B cell (primary cell): Measurements from ENCODE around the gene ADRA1B. TPM values are rescaled to one million over a fixed set of nuclear protein-coding genes. Genes with fewer than 3 reads are reported as not detected.

Experiments used
- ATAC-seq: fragments of 200-7000 bp; cut with Tn5 transposase; one replicate; pipeline ENCODE4 v1.10.0; 2021; ENCODE audit warnings: low read depth, mild to moderate bottlenecking, moderate number of reproducible peaks, moderate library complexity
- CTCF ChIA-PET: fragments of 350-600 bp; sonication (Branson Sonifier 250); formaldehyde crosslinking; loops from one replicate; lab custom pipeline; 2021; ENCODE audit warnings: antibody characterized with exemption, inconsistent platforms; lab: Charles Lee
- POLR2A ChIA-PET: fragments of 350-600 bp; sonication (Branson Sonifier 250); formaldehyde crosslinking; loops from one replicate; lab custom pipeline; 2021; ENCODE audit warnings: antibody characterized with exemption; lab: Charles Lee
- DNase-seq: peaks from one replicate; pipeline ENCODE4 v3.0.0; 2013
- H2AFZ ChIP-seq: 2 replicates; pipeline ENCODE4 v1.6.1; 2012; ENCODE audit warnings: mild to moderate bottlenecking, low read depth, low read length; ENCODE audit not compliant: insufficient read depth, poor library complexity, severe bottlenecking
- H3K27ac ChIP-seq, 2 donors: 1 replicate in 1 of 2; 2 replicates in 1 of 2; pipeline ENCODE4 v1.5.1; 2012 to 2013; ENCODE audit warnings: low read length in 2 of 2, mild to moderate bottlenecking in 2 of 2, moderate library complexity in 1 of 2
- H3K27me3 ChIP-seq, 4 experiments: fragments of 200-600 bp in 1 of 4; sonication (generic) in 1 of 4; replicated peaks in 1 of 4; 1 replicate in 2 of 4; 2 replicates in 2 of 4; pipeline versions ENCODE4 v1.6.1 to v1.7.0; 2013 to 2016; ENCODE audit warnings: low read length in 3 of 4, mild to moderate bottlenecking in 2 of 4, mixed read lengths in 1 of 4, moderate library complexity in 1 of 4; ENCODE audit not compliant: insufficient read depth in 4 of 4, control insufficient read depth in 3 of 4; ENCODE audit errors: control extremely low read depth in 1 of 4
- H3K36me3 ChIP-seq, 2 experiments: replicated peaks in 1 of 2; 1 replicate in 1 of 2; 2 replicates in 1 of 2; pipeline versions ENCODE4 v1.6.1 to v1.7.1; 2013; ENCODE audit warnings: low read length in 1 of 2; ENCODE audit not compliant: insufficient read depth in 2 of 2, control insufficient read depth in 1 of 2; ENCODE audit errors: control extremely low read depth in 1 of 2, extremely low read depth in 1 of 2
- H3K4me1 ChIP-seq, 2 donors: fragments of 200-600 bp in 1 of 2; sonication (generic) in 1 of 2; 1 replicate in 1 of 2; 2 replicates in 1 of 2; pipeline versions ENCODE4 v1.5.1 to v1.6.1; 2013 to 2017; ENCODE audit warnings: low read length in 2 of 2; ENCODE audit not compliant: control insufficient read depth in 2 of 2, insufficient read depth in 2 of 2
- H3K4me2 ChIP-seq: replicated peaks from 2 replicates; pipeline ENCODE3; 2012; ENCODE audit warnings: mild to moderate bottlenecking, low read depth, low read length; ENCODE audit not compliant: poor library complexity, severe bottlenecking
- H3K4me3 ChIP-seq, 5 experiments: fragments of 200-600 bp in 1 of 5; sonication (generic) in 1 of 5; 1 replicate in 3 of 5; 2 replicates in 2 of 5; pipeline versions ENCODE4 v1.5.1 to v1.7.0; 2011 to 2016; ENCODE audit warnings: low read length in 4 of 5, mild to moderate bottlenecking in 4 of 5, low read depth in 2 of 5, control low read depth in 1 of 5, moderate library complexity in 1 of 5; ENCODE audit not compliant: insufficient read depth in 1 of 5; ENCODE audit errors: control extremely low read depth in 1 of 5, extremely low read depth in 1 of 5
- H3K79me2 ChIP-seq: fragments of 200-600 bp; sonication (generic); one replicate; pipeline ENCODE4 v1.6.0; 2016; ENCODE audit warnings: low read length; ENCODE audit not compliant: control insufficient read depth, insufficient read depth
- H3K9ac ChIP-seq: fragments of 200-600 bp; sonication (generic); 2 replicates; pipeline ENCODE4 v1.6.1; 2017; ENCODE audit warnings: mild to moderate bottlenecking, low read length, moderate library complexity
- H3K9me3 ChIP-seq, 3 donors: one replicate each; pipeline versions ENCODE4 v1.6.1 to v1.7.1; 2013; ENCODE audit warnings: low read length in 2 of 3; ENCODE audit not compliant: control insufficient read depth in 2 of 3, insufficient read depth in 1 of 3; ENCODE audit errors: control extremely low read depth in 1 of 3
- H4K20me1 ChIP-seq: 2 replicates; pipeline ENCODE4 v1.6.0; 2012; ENCODE audit warnings: mild to moderate bottlenecking, low read length; ENCODE audit not compliant: insufficient read depth, control insufficient read depth, poor library complexity, severe bottlenecking
- H3K27ac Mint-ChIP-seq: one replicate; pipeline ENCODE4 v1.8.0; 2021; ENCODE audit warnings: mixed read lengths
- H3K27me3 Mint-ChIP-seq: one replicate; pipeline ENCODE4 v1.8.0; 2021; ENCODE audit warnings: mixed read lengths
- H3K4me1 Mint-ChIP-seq: one replicate; pipeline ENCODE4 v1.8.0; 2021; ENCODE audit warnings: mixed read lengths
- H3K4me3 Mint-ChIP-seq: one replicate; pipeline ENCODE4 v1.8.0; 2021; ENCODE audit warnings: mixed read lengths
- H3K9me3 Mint-ChIP-seq: one replicate; pipeline ENCODE4 v1.8.0; 2022; ENCODE audit warnings: mixed read lengths; ENCODE audit not compliant: insufficient read depth
- EZH2 ChIP-seq: IDR thresholded peaks from 2 replicates; pipeline ENCODE4 v1.6.1; 2012; ENCODE audit warnings: borderline replicate concordance, low read depth, mild to moderate bottlenecking, moderate library complexity, low read length; ENCODE audit not compliant: insufficient read depth, poor library complexity, severe bottlenecking
- WGBS: methylation state at CpG from one replicate; pipeline ENCODE4 v1.1.5; 2013; ENCODE audit warnings: missing lambda C conversion rate; ENCODE audit not compliant: insufficient coverage; 5-methylcytosine and 5-hydroxymethylcytosine counted together
- intact Hi-C: fragments of 100-400 bp; cut with micrococcal nuclease; formaldehyde crosslinking; loops from one replicate; pipeline ENCODE4 v1.10.0; 2022
- polyA plus RNA-seq: library from polyadenylated mRNA; depleted of rRNA; stranded (reverse); fragments of >200 nt; gene quantifications from 2 replicates; pipeline ENCODE4 v1.2.3, GENCODE V29; 2012
- total RNA-seq, 2 donors: library from RNA; stranded (reverse); fragments of 120-200 nt in 1 of 2; gene quantifications; 1 replicate in 1 of 2; 2 replicates in 1 of 2; pipeline versions ENCODE4 v1.2.3 to v1.2.4, GENCODE V29; 2013 to 2022
- TF ChIP-seq, protein P1 (sequence below): fragments of 200-600 bp; IDR thresholded peaks from one replicate; pipeline ENCODE4 v1.8.0; 2022; ENCODE audit warnings: antibody characterized with exemption, mild to moderate bottlenecking

ADRA1B gene
- total and polyA plus RNA-seq, 2 donors (not counting 1 experiment from before 2014, with no cell fraction given) = 0.04 TPM; not detected in 1

DNA sequence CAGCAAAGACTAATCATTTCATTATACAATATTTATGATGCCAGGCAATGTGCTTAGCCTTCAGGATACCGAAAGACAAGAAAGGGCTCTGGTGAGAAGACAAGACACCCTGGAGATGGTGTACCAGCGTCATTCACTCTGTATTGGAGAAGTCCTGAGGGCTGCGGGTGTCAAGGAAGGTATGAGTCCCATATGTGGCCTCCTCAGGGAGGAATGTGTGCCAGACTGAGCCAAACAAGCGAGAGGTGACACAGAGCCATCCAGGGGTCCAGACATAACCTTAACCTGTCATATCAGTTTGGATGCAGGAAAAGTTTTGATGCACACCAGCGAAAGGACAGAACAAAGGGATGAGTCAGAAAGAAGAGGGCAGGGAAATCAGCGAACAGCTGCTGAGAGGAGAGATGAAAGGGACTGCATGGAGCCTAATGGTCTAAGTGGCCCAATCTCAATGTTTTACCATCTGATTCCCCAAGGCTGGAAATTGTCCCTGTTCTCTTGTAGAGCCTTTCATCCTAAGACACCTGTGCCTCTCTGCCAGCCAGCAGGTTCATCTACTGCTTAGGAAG is 38.9 kb downstream of the ADRA1B start:
- peaks cover 29% of the 10 kb centered on the region for H3K27me3 Mint-ChIP-seq
- no peaks in the 10 kb centered on the region for H3K9me3 ChIP-seq
- TF ChIP-seq, protein P1, sequence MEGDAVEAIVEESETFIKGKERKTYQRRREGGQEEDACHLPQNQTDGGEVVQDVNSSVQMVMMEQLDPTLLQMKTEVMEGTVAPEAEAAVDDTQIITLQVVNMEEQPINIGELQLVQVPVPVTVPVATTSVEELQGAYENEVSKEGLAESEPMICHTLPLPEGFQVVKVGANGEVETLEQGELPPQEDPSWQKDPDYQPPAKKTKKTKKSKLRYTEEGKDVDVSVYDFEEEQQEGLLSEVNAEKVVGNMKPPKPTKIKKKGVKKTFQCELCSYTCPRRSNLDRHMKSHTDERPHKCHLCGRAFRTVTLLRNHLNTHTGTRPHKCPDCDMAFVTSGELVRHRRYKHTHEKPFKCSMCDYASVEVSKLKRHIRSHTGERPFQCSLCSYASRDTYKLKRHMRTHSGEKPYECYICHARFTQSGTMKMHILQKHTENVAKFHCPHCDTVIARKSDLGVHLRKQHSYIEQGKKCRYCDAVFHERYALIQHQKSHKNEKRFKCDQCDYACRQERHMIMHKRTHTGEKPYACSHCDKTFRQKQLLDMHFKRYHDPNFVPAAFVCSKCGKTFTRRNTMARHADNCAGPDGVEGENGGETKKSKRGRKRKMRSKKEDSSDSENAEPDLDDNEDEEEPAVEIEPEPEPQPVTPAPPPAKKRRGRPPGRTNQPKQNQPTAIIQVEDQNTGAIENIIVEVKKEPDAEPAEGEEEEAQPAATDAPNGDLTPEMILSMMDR = no peak
- no peak for TF ChIP-seq EZH2
- H3K4me1 ChIP-seq = no peaks in the 10 kb centered on the region
- ChIA-PET POLR2A (no interaction called here), CTCF (no interaction called here)
- WGBS = 92% methylated on average over 4 of the region's 6 CpGs
- no peak for ATAC-seq
- no peaks in the 10 kb centered on the region for H3K9me3 Mint-ChIP-seq
- H3K27ac Mint-ChIP-seq = no peak overlapping the region
- no peak overlapping the region for H2AFZ ChIP-seq
- no peak overlapping the region for H3K4me2 ChIP-seq
- no peak overlapping the region for H3K4me3 Mint-ChIP-seq
- H3K9ac ChIP-seq = no peak overlapping the region
- H3K4me1 Mint-ChIP-seq = no peaks in the 10 kb centered on the region
- intact Hi-C loops = no loop called here
- no peak overlapping the region for H3K4me3 ChIP-seq
- DNase-seq = no peak
- no peaks in the 10 kb centered on the region for H3K36me3 ChIP-seq
- H3K79me2 ChIP-seq = no peaks in the 10 kb centered on the region
- H3K27me3 ChIP-seq = peaks cover 0 to 5% (median 0%) of the 10 kb centered on the region in 4 experiments
- H4K20me1 ChIP-seq = no peaks in the 10 kb centered on the region
- no peak overlapping the region for H3K27ac ChIP-seq

- H3K9ac ChIP-seq = no peak overlapping the region
- intact Hi-C loops = no loop called here
- no peaks in the 10 kb centered on the region for H3K79me2 ChIP-seq
- H3K4me3 Mint-ChIP-seq = no peak overlapping the region
- H3K4me1 ChIP-seq = no peaks in the 10 kb centered on the region
- no peaks in the 10 kb centered on the region for H3K36me3 ChIP-seq
- no peaks in the 10 kb centered on the region for H3K9me3 ChIP-seq
- no peaks in the 10 kb centered on the region for H3K9me3 Mint-ChIP-seq
- H3K27ac ChIP-seq = no peak overlapping the region
- WGBS = no CpG with 5 or more reads among the region's 1 CpG
- H2AFZ ChIP-seq = no peak overlapping the region
- DNase-seq (no peak), ATAC-seq (no peak)
- no peaks in the 10 kb centered on the region for H4K20me1 ChIP-seq
- POLR2A ChIA-PET = no interaction called here
- no peak for TF ChIP-seq EZH2
- TF ChIP-seq, protein P1 = no peak
- no peaks in the 10 kb centered on the region for H3K27me3 ChIP-seq
- H3K4me2 ChIP-seq = no peak overlapping the region
- H3K4me1 Mint-ChIP-seq = no peaks in the 10 kb centered on the region
- CTCF ChIA-PET = no interaction called here
- no peak overlapping the region for H3K27ac Mint-ChIP-seq
- H3K27me3 Mint-ChIP-seq = peaks cover 25% of the 10 kb centered on the region
- no peak overlapping the region for H3K4me3 ChIP-seq
These were observed 39.8 kb downstream of the ADRA1B start for GRCh38 chr5:159956074-159956473.
